ENCODE data around the gene TRAPPC8. TPM values are rescaled to one million over a fixed set of nuclear protein-coding genes. Genes with fewer than 3 reads are reported as not detected.

The TRAPPC8 gene
- total and polyA plus RNA-seq, 10 of the 15 experiments (the other 5 are each of a cell fraction or from before 2014, with no cell fraction given), result 13.0 to 75.4 (median 24.8) TPM

DNA sequence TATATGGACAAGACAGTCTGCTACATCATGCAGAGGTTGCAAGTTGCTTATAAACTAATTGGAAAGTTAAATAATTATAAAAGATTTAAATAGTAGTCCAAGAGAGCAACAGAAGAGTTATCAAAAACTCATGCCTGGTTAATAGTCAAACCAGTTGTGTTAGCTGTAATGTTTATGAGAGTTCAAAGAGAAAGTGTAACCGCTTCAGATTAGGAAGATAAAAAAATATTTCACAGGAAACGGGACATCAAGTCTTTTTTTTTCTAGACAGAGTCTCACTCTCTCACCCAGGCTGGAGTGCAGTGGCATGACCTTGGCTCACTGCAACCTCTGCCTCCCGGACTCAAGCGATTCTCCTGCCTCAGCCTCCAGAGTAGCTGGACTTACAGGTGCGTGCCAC, 41.0 kb upstream of the TRAPPC8 start:
- in situ Hi-C loops (cut with MboI), result no loop called here
- Histone ChIP-seq H3K4me1 (ENCODE audit: control insufficient read depth, insufficient read depth, low read length) (no peaks in the 10 kb centered on the region), H4K20me1 (ENCODE audit: control insufficient read depth, insufficient read depth) (no peaks in the 10 kb centered on the region), H2AFZ (ENCODE audit: control insufficient read depth, low read depth, low read length) (no peak overlapping the region), H3K36me3 (ENCODE audit: control insufficient read depth in 2 of 2, insufficient read depth in 2 of 2, low read length in 1 of 2) (no peaks in the 10 kb centered on the region), H3K27ac (ENCODE audit: control insufficient read depth, insufficient read depth) (no peak overlapping the region), H3K9me3 (replicated peaks; ENCODE audit: control insufficient read depth, insufficient read depth, low read length) (peaks cover under 1% of the 10 kb centered on the region; the same call in 1 of the 3 replicates), H3K4me3 (no peak overlapping the region), H3K27me3 (replicated peaks in 1 of 2; ENCODE audit: control insufficient read depth in 2 of 2, insufficient read depth in 2 of 2, low read length in 1 of 2) (no peaks in the 10 kb centered on the region), H3K4me2 (ENCODE audit: control insufficient read depth, insufficient read depth) (no peak overlapping the region), H3K9ac (ENCODE audit: control insufficient read depth, insufficient read depth, low read length) (no peak overlapping the region), H3K79me2 (ENCODE audit: control insufficient read depth, insufficient read depth, low read length) (no peaks in the 10 kb centered on the region)
- RAD21 ChIA-PET (ENCODE audit: unreplicated experiment), result no interaction called here
- intact Hi-C loops (cut with micrococcal nuclease; ENCODE audit: unreplicated experiment), result no loop called here
- WGBS (ENCODE audit: insufficient coverage, insufficient replicate concordance, low lambda C conversion rate, missing lambda C conversion rate), result 67% methylated on average over 5 of the region's 5 CpGs
- CTCF ChIA-PET, result interaction anchor here (1.7 kb wide), 1 partner anchor 9 kb away, joined by 6 read pairs; no protein-coding TSS in a partner anchor
- DNase-seq (ENCODE audit: low read depth, low spot score) (no peak), FAIRE-seq (no peak), ATAC-seq (no peak)
- POLR2A ChIA-PET, result no interaction called here
- BruUV-seq (replicated peaks), result no TSS peak
- SMC1A ChIA-PET (ENCODE audit: uncharacterized antibody, unreplicated experiment), result no interaction called here
- no peak for TF ChIP-seq CREM (IDR thresholded peaks at IDR 0.05; ENCODE audit: low read depth)
- TF ChIP-seq, protein P1, sequence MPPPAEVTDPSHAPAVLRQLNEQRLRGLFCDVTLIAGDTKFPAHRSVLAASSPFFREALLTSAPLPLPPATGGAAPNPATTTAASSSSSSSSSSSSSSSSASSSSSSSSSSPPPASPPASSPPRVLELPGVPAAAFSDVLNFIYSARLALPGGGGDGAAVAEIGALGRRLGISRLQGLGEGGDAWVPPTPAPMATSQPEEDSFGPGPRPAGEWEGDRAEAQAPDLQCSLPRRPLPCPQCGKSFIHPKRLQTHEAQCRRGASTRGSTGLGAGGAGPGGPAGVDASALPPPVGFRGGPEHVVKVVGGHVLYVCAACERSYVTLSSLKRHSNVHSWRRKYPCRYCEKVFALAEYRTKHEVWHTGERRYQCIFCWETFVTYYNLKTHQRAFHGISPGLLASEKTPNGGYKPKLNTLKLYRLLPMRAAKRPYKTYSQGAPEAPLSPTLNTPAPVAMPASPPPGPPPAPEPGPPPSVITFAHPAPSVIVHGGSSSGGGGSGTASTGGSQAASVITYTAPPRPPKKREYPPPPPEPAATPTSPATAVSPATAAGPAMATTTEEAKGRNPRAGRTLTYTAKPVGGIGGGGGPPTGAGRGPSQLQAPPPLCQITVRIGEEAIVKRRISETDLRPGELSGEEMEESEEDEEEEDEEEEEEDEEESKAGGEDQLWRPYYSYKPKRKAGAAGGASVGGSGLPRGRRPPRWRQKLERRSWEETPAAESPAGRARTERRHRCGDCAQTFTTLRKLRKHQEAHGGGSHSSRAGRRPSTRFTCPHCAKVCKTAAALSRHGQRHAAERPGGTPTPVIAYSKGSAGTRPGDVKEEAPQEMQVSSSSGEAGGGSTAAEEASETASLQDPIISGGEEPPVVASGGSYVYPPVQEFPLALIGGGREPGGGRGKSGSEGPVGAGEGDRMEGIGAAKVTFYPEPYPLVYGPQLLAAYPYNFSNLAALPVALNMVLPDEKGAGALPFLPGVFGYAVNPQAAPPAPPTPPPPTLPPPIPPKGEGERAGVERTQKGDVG (CRISPR knock-in tag; IDR thresholded peaks at IDR 0.05), result no peak
- TF ChIP-seq, protein P2, sequence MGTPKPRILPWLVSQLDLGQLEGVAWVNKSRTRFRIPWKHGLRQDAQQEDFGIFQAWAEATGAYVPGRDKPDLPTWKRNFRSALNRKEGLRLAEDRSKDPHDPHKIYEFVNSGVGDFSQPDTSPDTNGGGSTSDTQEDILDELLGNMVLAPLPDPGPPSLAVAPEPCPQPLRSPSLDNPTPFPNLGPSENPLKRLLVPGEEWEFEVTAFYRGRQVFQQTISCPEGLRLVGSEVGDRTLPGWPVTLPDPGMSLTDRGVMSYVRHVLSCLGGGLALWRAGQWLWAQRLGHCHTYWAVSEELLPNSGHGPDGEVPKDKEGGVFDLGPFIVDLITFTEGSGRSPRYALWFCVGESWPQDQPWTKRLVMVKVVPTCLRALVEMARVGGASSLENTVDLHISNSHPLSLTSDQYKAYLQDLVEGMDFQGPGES (IDR thresholded peaks at IDR 0.05), result no peak
- TF ChIP-seq SP1 (IDR thresholded peaks at IDR 0.05; ENCODE audit: low read depth, low read length), result no peak
- TF ChIP-seq ZNF384 (IDR thresholded peaks at IDR 0.05; ENCODE audit: borderline replicate concordance, low read depth, low read length), result no peak
- TF ChIP-seq WRNIP1 (IDR thresholded peaks at IDR 0.05; ENCODE audit: borderline replicate concordance, low read depth, low read length), result no peak
- TF ChIP-seq, protein P3, sequence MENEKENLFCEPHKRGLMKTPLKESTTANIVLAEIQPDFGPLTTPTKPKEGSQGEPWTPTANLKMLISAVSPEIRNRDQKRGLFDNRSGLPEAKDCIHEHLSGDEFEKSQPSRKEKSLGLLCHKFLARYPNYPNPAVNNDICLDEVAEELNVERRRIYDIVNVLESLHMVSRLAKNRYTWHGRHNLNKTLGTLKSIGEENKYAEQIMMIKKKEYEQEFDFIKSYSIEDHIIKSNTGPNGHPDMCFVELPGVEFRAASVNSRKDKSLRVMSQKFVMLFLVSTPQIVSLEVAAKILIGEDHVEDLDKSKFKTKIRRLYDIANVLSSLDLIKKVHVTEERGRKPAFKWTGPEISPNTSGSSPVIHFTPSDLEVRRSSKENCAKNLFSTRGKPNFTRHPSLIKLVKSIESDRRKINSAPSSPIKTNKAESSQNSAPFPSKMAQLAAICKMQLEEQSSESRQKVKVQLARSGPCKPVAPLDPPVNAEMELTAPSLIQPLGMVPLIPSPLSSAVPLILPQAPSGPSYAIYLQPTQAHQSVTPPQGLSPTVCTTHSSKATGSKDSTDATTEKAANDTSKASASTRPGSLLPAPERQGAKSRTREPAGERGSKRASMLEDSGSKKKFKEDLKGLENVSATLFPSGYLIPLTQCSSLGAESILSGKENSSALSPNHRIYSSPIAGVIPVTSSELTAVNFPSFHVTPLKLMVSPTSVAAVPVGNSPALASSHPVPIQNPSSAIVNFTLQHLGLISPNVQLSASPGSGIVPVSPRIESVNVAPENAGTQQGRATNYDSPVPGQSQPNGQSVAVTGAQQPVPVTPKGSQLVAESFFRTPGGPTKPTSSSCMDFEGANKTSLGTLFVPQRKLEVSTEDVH (IDR thresholded peaks at IDR 0.05; ENCODE audit: low read depth, partially characterized antibody), result no peak
- no peak for TF ChIP-seq IKZF2 (IDR thresholded peaks at IDR 0.05)
- TF ChIP-seq RCOR1 (conservative IDR thresholded peaks at IDR 0.05; ENCODE audit: low read depth, low read length), result no peak
- TF ChIP-seq, protein P4, sequence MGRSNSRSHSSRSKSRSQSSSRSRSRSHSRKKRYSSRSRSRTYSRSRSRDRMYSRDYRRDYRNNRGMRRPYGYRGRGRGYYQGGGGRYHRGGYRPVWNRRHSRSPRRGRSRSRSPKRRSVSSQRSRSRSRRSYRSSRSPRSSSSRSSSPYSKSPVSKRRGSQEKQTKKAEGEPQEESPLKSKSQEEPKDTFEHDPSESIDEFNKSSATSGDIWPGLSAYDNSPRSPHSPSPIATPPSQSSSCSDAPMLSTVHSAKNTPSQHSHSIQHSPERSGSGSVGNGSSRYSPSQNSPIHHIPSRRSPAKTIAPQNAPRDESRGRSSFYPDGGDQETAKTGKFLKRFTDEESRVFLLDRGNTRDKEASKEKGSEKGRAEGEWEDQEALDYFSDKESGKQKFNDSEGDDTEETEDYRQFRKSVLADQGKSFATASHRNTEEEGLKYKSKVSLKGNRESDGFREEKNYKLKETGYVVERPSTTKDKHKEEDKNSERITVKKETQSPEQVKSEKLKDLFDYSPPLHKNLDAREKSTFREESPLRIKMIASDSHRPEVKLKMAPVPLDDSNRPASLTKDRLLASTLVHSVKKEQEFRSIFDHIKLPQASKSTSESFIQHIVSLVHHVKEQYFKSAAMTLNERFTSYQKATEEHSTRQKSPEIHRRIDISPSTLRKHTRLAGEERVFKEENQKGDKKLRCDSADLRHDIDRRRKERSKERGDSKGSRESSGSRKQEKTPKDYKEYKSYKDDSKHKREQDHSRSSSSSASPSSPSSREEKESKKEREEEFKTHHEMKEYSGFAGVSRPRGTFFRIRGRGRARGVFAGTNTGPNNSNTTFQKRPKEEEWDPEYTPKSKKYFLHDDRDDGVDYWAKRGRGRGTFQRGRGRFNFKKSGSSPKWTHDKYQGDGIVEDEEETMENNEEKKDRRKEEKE (IDR thresholded peaks at IDR 0.05), result no peak
- TF ChIP-seq NBN (IDR thresholded peaks at IDR 0.05), result no peak
- TF ChIP-seq SREBF1 (IDR thresholded peaks at IDR 0.05; ENCODE audit: low read length), result no peak
- TF ChIP-seq, protein P5, sequence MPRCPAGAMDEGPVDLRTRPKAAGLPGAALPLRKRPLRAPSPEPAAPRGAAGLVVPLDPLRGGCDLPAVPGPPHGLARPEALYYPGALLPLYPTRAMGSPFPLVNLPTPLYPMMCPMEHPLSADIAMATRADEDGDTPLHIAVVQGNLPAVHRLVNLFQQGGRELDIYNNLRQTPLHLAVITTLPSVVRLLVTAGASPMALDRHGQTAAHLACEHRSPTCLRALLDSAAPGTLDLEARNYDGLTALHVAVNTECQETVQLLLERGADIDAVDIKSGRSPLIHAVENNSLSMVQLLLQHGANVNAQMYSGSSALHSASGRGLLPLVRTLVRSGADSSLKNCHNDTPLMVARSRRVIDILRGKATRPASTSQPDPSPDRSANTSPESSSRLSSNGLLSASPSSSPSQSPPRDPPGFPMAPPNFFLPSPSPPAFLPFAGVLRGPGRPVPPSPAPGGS (IDR thresholded peaks at IDR 0.05; ENCODE audit: borderline replicate concordance, insufficient read depth, low read depth, low read length, poor library complexity, severe bottlenecking), result no peak
